ENCODE measurements around the gene MASP1.

MASP1 gene

DNA sequence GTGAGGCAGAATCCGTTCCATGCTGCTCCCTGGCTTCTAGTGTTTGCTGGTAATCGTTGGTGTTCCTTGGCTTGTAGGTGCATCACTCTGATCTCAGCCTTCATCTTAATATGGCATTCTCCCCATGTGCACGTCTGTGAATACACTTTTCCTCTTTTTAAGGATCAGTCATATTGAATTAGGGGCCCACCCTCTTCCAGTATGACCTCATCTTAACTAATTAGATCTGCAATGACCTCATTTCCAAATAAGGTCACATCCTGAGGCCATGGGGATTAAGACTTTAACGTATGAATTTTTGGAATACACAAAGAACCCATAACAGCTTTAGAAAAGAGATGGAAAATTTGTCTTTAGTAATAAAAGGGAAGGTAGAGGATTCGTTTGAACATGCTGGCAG is 34.1 kb upstream of the MASP1 start:
- TF ChIP-seq, protein P1, sequence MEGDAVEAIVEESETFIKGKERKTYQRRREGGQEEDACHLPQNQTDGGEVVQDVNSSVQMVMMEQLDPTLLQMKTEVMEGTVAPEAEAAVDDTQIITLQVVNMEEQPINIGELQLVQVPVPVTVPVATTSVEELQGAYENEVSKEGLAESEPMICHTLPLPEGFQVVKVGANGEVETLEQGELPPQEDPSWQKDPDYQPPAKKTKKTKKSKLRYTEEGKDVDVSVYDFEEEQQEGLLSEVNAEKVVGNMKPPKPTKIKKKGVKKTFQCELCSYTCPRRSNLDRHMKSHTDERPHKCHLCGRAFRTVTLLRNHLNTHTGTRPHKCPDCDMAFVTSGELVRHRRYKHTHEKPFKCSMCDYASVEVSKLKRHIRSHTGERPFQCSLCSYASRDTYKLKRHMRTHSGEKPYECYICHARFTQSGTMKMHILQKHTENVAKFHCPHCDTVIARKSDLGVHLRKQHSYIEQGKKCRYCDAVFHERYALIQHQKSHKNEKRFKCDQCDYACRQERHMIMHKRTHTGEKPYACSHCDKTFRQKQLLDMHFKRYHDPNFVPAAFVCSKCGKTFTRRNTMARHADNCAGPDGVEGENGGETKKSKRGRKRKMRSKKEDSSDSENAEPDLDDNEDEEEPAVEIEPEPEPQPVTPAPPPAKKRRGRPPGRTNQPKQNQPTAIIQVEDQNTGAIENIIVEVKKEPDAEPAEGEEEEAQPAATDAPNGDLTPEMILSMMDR (IDR thresholded peaks at IDR 0.05): no peak
- H3K27ac ChIP-seq: no peak overlapping the region

DNA sequence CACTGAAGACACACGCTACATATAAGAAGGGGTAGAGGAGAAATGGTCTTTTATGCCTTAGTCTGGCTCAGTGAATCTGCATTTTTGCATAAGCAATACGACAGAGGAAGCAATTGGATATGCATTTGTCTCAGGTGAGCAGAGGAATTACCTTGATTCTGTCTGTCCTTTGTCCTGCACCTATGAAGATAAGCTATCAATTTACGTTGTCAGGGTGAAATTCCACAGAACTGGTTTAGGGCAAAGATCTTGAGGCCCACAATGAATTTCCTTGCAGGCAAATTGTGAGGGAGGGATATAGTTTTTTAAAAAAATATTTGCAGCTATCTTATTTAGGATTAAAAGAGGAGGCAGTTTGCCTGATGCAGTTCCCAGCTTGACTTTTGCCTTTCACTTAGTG is 31.6 kb upstream of the MASP1 start:
- TF ChIP-seq ZFX (IDR thresholded peaks at IDR 0.05; ENCODE audit: borderline replicate concordance): no peak
- TF ChIP-seq, protein P1 (IDR thresholded peaks at IDR 0.05): no peak
- no peak overlapping the region for H3K27ac ChIP-seq

DNA sequence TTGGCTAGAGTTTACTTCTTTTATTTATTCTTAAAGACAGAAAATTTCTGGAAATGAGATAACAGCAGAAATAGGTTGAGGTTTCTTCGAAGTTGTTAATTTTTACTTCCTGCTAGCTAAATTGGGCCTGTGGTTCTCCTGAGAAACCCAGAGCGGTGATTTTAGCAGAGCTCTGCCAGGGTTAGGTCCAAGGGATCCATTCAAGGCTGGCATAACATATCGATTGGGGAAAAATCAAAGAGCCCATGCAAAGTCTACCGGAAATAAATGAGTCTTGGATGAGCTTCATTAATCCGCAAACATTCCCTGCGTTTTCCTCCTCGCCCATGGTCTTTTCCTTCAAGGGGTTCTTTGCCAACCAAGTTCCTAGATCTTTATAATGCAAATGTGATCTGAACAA is 30.8 kb upstream of the MASP1 start:
- H3K27ac ChIP-seq: no peak overlapping the region
- no peak for TF ChIP-seq ZFX (IDR thresholded peaks at IDR 0.05; ENCODE audit: borderline replicate concordance)
- TF ChIP-seq, protein P1 (IDR thresholded peaks at IDR 0.05): no peak

DNA sequence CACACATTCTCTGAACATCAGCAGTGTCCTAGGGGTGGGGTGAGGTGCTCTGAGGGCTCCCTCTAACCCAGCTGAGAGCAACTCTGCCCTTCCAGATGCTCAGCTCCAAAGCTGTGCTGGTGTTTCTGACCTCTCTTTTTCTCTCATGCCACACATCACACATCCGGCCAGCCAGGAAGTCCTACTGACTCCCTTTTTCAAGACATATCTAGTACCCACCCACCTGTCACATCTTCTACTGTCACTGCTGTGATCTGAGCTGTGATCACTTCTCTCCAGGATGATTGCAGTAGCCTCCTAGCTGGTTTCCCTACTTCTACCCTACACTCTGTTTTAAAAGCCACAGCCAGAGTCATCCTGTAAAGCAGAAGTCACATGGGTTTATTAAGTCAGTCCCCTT is 30.2 kb upstream of the MASP1 start:
- no peak overlapping the region for H3K27ac ChIP-seq
- TF ChIP-seq, protein P1 (IDR thresholded peaks at IDR 0.05): no peak
- TF ChIP-seq ZFX (IDR thresholded peaks at IDR 0.05; ENCODE audit: borderline replicate concordance): no peak

DNA sequence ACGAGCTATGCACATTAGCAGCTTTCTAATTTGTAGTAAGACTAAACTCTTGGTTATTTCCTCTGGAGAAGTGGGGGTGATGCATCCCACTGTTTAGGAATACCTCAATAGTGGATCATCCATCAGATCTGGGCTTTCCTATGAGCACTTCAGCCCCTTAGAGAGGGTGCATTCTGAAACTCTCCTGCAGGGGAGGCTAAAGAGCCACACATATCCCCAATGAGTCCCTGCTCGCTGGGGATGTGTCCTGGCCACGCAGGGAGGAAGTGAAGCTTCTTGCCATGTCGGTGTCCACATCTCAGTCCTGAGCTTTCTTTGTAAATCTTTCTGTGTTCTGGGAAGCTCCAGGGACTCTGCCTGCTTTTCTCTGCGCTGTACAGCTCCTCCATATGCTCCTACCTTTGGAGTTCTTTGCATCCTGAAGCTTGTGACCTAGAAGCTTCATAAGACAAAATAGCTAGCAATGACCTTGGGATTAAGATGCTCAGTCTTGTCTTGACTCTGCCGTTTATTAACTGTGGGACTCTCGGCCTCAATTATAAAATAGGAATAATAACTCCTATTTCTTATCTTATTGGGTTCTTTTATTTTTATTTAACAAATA is 28.3 kb upstream of the MASP1 start:
- TF ChIP-seq ZFX (IDR thresholded peaks at IDR 0.05; ENCODE audit: borderline replicate concordance): no peak
- TF ChIP-seq, protein P1 (IDR thresholded peaks at IDR 0.05): peak; percentile 85
- no peak overlapping the region for H3K27ac ChIP-seq

DNA sequence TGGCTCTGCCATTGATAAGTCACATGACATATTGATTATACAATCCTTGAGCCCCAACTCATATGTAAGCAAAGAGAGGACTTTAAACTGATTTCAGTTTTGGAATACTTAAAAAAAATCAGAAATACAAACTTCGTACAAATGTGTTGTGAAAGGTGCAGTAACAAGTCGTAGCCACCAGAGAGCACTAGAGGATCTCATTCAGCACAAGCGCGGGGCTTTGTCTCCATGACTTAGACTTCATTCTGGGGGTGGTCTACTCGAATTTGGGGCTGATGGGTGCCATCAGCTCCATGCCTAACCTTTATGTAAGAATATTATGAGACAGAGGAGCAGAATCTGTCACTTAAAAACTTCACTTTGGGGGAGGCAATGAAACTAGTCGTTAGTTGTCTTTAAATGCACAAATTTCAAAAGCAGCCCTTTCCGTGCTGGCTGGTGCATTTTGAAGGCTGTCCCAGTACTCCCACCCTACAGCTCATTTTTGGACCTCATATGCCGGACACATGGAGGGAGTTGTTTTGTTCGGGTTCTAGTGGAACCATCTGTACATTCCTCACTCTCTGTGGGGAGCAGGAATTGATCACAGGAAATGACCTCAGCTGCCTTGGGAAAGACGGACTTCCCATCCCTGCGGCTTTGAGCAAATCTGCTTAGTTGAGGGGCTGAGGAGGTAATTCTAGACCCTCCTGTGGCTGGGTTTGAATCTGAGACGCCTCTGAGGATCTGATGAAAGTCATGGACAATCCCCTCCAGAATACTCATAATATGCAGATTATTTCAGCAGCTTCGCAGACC is 27.5 kb upstream of the MASP1 start:
- TF ChIP-seq, protein P1 (IDR thresholded peaks at IDR 0.05): peak; percentile 82
- no peak for TF ChIP-seq ZFX (IDR thresholded peaks at IDR 0.05; ENCODE audit: borderline replicate concordance)

DNA sequence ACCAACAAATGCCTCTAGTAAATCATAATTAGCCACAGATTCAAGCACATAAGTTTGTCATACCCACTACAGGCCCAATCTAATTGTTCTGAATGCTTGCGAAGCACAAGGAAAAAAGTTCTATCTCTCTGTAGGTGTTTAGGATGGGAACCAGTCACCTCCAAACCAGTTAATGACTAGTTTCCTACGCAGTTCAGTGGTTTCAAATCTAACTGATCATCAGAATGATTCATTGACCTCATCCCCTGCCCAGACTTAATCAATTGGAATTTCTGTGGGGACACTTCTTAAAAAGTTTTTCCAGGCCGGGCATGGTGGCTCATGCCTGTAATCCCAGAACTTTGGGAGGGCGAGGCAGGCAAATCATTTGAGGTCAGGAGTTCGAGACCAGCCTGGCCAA is 24.3 kb upstream of the MASP1 start:
- no peak overlapping the region for H3K27ac ChIP-seq
- TF ChIP-seq, protein P1 (IDR thresholded peaks at IDR 0.05): no peak
- no peak for TF ChIP-seq ZFX (IDR thresholded peaks at IDR 0.05; ENCODE audit: borderline replicate concordance)

More for the DNA sequence above, 27.5 kb upstream of the MASP1 start:
- H3K27ac ChIP-seq: no peak overlapping the region
